Prostate gland (tissue), 2 donors: Measurements from ENCODE around the gene POLDIP2. TPM values are rescaled to one million over a fixed set of nuclear protein-coding genes. Genes with fewer than 3 reads are reported as not detected.

Source experiments
- DNase-seq: peaks from one replicate; pipeline ENCODE4 v3.0.0-alpha.2; 2019; ENCODE audit warnings: low spot score
- H3K27ac ChIP-seq, 2 donors: fragments of 200-600 bp; sonication (generic); 2 replicates each; pipeline ENCODE4 v1.5.1; 2017 to 2019
- H3K27me3 ChIP-seq: fragments of 200-600 bp; sonication (generic); replicated peaks from 2 replicates; pipeline ENCODE4 v1.5.1; 2019; ENCODE audit not compliant: insufficient read depth
- H3K36me3 ChIP-seq, 2 donors: fragments of 200-600 bp; sonication (generic); 1 replicate in 1 of 2; 2 replicates in 1 of 2; pipeline versions ENCODE4 v1.5.1 to v1.8.1; 2017 to 2019
- H3K4me1 ChIP-seq: fragments of 200-600 bp; sonication (generic); replicated peaks from 2 replicates; pipeline ENCODE4 v1.5.1; 2019
- H3K4me3 ChIP-seq, 2 donors: fragments of 200-600 bp; sonication (generic); 2 replicates each; pipeline ENCODE4 v1.5.1; 2017 to 2019
- H3K9me3 ChIP-seq: fragments of 200-600 bp; sonication (generic); 2 replicates; pipeline ENCODE4 v1.5.1; 2017
- POLR2A ChIP-seq: fragments of 450-650 bp; IDR thresholded peaks from one replicate; pipeline ENCODE4 v1.6.1; 2016; ENCODE audit warnings: antibody characterized with exemption, mild to moderate bottlenecking
- POLR2AphosphoS5 ChIP-seq: sonication (generic); formaldehyde crosslinking; IDR thresholded peaks from one replicate; pipeline ENCODE4 v1.6.1; 2017; ENCODE audit warnings: antibody characterized with exemption
- WGBS: methylation state at CpG from one replicate; pipeline ENCODE4 v1.1.5; 2018; 5-methylcytosine and 5-hydroxymethylcytosine counted together
- intact Hi-C: fragments of 100-400 bp; cut with DNase I; formaldehyde crosslinking; loops from one replicate; pipeline ENCODE4 v1.14.2; 2022
- total RNA-seq, 2 donors: library from RNA; depleted of rRNA; stranded (reverse); fragments of >200 nt; gene quantifications; one replicate each; pipeline ENCODE4 v1.1.0, GENCODE V29; 2016
- TF ChIP-seq, protein P1 (sequence below), 4 experiments: fragments of 200-600 bp in 2 of 4; fragments of 450-650 bp in 2 of 4; sonication (generic) in 2 of 4; IDR thresholded peaks; 1 replicate in 3 of 4; 2 replicates in 1 of 4; pipeline ENCODE4 v1.5.1; 2016 to 2019; ENCODE audit warnings: antibody characterized with exemption in 4 of 4, mild to moderate bottlenecking in 2 of 4, moderate library complexity in 2 of 4

POLDIP2 gene
- total RNA-seq, 2 donors from 2014 or later: 94.4 to 140 TPM

DNA sequence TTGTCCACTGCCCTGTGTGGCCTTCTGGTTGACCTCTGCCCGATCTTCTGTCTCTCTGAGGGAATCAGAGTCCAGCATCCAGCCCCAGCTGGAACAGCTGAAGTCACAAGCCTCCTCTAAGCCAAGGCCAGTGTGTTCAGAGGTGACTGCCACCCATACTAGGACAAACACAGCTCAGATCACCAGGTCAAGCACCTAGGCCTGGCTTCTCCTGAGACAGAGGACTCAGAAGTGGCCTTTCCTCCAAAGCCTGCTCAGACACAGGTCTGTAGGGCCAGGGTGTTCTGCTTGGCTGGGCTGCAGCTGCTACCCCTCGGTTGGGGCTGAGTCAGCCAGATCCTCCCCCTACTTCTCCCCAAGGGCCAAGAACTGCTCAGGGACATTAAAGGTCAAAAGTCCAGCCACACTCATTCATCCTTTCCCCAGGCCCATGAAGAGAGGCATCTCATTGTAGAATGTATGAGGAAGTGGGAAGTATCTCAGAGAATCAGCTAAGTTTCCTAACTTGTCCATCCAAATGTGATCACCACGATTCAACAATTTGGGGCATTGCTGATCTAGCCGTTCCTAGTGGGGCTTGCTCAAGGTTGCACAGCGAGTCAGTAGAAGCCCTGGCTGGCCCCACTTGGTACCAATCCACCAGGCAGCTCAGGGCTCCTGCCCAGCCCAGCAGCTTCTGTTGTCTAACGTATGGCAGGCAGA is 41.1 kb upstream of the POLDIP2 start:
- no peak for DNase-seq
- peaks cover 0 to 22% of the 10 kb centered on the region in 2 donors for H3K36me3 ChIP-seq

GRCh38 chr17:28397687-28398279 is 40.5 kb upstream of the POLDIP2 start:
- no peaks in the 10 kb centered on the region for H3K27me3 ChIP-seq
- peaks cover 0 to 22% of the 10 kb centered on the region in 2 donors for H3K36me3 ChIP-seq
- intact Hi-C loops: no loop called here
- no peaks in the 10 kb centered on the region for H3K4me1 ChIP-seq
- H3K27ac ChIP-seq: no peak overlapping the region
- no peak for DNase-seq
- no peaks in the 10 kb centered on the region for H3K9me3 ChIP-seq
- H3K4me3 ChIP-seq: no peak overlapping the region
- WGBS: 80% methylated on average over 7 of the region's 7 CpGs
- TF ChIP-seq, protein P1, sequence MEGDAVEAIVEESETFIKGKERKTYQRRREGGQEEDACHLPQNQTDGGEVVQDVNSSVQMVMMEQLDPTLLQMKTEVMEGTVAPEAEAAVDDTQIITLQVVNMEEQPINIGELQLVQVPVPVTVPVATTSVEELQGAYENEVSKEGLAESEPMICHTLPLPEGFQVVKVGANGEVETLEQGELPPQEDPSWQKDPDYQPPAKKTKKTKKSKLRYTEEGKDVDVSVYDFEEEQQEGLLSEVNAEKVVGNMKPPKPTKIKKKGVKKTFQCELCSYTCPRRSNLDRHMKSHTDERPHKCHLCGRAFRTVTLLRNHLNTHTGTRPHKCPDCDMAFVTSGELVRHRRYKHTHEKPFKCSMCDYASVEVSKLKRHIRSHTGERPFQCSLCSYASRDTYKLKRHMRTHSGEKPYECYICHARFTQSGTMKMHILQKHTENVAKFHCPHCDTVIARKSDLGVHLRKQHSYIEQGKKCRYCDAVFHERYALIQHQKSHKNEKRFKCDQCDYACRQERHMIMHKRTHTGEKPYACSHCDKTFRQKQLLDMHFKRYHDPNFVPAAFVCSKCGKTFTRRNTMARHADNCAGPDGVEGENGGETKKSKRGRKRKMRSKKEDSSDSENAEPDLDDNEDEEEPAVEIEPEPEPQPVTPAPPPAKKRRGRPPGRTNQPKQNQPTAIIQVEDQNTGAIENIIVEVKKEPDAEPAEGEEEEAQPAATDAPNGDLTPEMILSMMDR (IDR thresholded peaks at IDR 0.05): no peak
- TF ChIP-seq POLR2AphosphoS5: no peak
- TF ChIP-seq POLR2A: no peak

More for the DNA sequence above, 41.1 kb upstream of the POLDIP2 start:
- H3K27ac ChIP-seq: no peak overlapping the region
- H3K4me3 ChIP-seq: no peak overlapping the region
- intact Hi-C loops: no loop called here
- TF ChIP-seq POLR2AphosphoS5 (no peak), POLR2A (no peak)
- TF ChIP-seq, protein P1 (IDR thresholded peaks at IDR 0.05): no peak
- no peaks in the 10 kb centered on the region for H3K9me3 ChIP-seq
- WGBS: 68% methylated on average over 6 of the region's 6 CpGs
- H3K4me1 ChIP-seq: no peaks in the 10 kb centered on the region
- H3K27me3 ChIP-seq: no peaks in the 10 kb centered on the region

DNA sequence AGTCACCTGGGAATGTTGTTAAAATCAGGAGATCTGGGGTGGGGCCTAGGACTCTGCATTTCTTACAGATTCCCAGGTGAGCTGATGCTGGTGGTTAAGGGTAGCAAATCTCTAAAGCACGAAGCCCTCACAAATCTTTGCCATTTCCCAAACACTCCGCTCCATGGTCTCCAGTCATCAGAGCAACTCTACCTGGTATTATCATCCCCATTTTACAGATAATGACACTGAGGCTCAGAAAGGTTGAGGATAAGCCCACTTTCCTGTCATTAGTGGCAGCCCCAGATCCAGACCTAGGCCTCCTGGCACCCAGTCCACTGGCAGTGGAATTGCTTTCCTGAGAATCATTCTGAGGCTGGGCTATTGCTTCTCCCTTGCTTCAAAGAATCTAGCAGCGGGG is 39.9 kb upstream of the POLDIP2 start:
- Histone ChIP-seq H3K27ac (no peak overlapping the region), H3K4me3 (no peak overlapping the region), H3K36me3 (peaks cover 0 to 21% of the 10 kb centered on the region in 2 donors), H3K27me3 (no peaks in the 10 kb centered on the region), H3K9me3 (no peaks in the 10 kb centered on the region), H3K4me1 (no peaks in the 10 kb centered on the region)
- DNase-seq: no peak
- intact Hi-C loops: no loop called here
- 94% methylated on average over 3 of the region's 3 CpGs for WGBS
- TF ChIP-seq, protein P1 (IDR thresholded peaks at IDR 0.05): no peak
- no peak for TF ChIP-seq POLR2A

GRCh38 chr17:28396635-28397239 is 39.4 kb upstream of the POLDIP2 start:
- no peaks in the 10 kb centered on the region for H3K27me3 ChIP-seq
- no peak overlapping the region for H3K4me3 ChIP-seq
- H3K9me3 ChIP-seq: no peaks in the 10 kb centered on the region
- WGBS: 88% methylated on average over 6 of the region's 6 CpGs
- H3K4me1 ChIP-seq: no peaks in the 10 kb centered on the region
- intact Hi-C loops: no loop called here
- H3K27ac ChIP-seq: no peak overlapping the region
- no peak for TF ChIP-seq POLR2A
- TF ChIP-seq POLR2AphosphoS5: no peak
- TF ChIP-seq, protein P1 (IDR thresholded peaks at IDR 0.05): no peak
- H3K36me3 ChIP-seq: peaks cover 0 to 15% of the 10 kb centered on the region in 2 donors
- DNase-seq: no peak
